Psoas muscle (tissue), 8 donors: ENCODE measurements around the gene ILDR1. TPM values are rescaled to one million over a fixed set of nuclear protein-coding genes. Genes with fewer than 3 reads are reported as not detected.
"Not testable (repeated sequence)": the region's sequence is repeated elsewhere in the genome, so short reads cannot be mapped to it uniquely, and the experiment has no call there.

Experiments
- ATAC-seq, 4 donors: fragments of 200-7000 bp; cut with Tn5 transposase; one replicate each; pipeline ENCODE4 v1.9.1; 2020; ENCODE audit warnings: moderate library complexity in 3 of 4, mild to moderate bottlenecking in 2 of 4
- DNase-seq, 2 donors: peaks; one replicate each; pipeline ENCODE4 v3.0.0-alpha.2; 2020
- H3K27ac ChIP-seq: fragments of 200-600 bp; one replicate; pipeline ENCODE4 v1.8.0; 2022
- H3K27me3 ChIP-seq, 3 donors: fragments of 200-600 bp in 1 of 3; one replicate each; pipeline versions ENCODE4 v1.6.1 to v1.8.0; 2013 to 2022; ENCODE audit warnings: low read length in 2 of 3, mild to moderate bottlenecking in 2 of 3, moderate library complexity in 1 of 3; ENCODE audit not compliant: insufficient read depth in 3 of 3
- H3K36me3 ChIP-seq, 2 donors: fragments of 200-600 bp in 1 of 2; one replicate each; pipeline versions ENCODE4 v1.6.1 to v1.8.0; 2013 to 2022; ENCODE audit warnings: low read depth in 1 of 2, mild to moderate bottlenecking in 1 of 2, moderate library complexity in 1 of 2; ENCODE audit not compliant: insufficient read depth in 1 of 2
- H3K4me1 ChIP-seq: fragments of 200-600 bp; one replicate; pipeline ENCODE4 v1.8.0; 2022
- H3K4me3 ChIP-seq: fragments of 200-600 bp; one replicate; pipeline ENCODE4 v1.8.0; 2022; ENCODE audit warnings: mild to moderate bottlenecking
- H3K9me3 ChIP-seq: fragments of 200-600 bp; one replicate; pipeline ENCODE4 v1.8.0; 2022
- WGBS, 3 donors: extraction: QIAGEN DNeasy Blood & Tissue Kit; methylation state at CpG; one replicate each; pipeline versions ENCODE4 v1.1.6 to v1.1.7; 2013; 5-methylcytosine and 5-hydroxymethylcytosine counted together
- intact Hi-C, 2 donors: fragments of 100-400 bp; cut with DNase I; formaldehyde crosslinking; loops; one replicate each; pipeline versions ENCODE4 v1.11.0 to v1.14.2; 2022
- polyA plus RNA-seq, 3 donors: library from polyadenylated mRNA; stranded (reverse); fragments of 200-250 nt; gene quantifications; one replicate each; pipeline ENCODE4 v1.2.3, GENCODE V29; 2013
- total RNA-seq, 4 donors: library from RNA; stranded (reverse); fragmentation: NEBNext Ultra II Directional in 2 of 4; extraction: Animal tissue kit (Norgen Biotek cat#: 25700) in 2 of 4; gene quantifications; one replicate each; pipeline versions ENCODE4 v1.2.1 to v1.2.4, GENCODE V29; 2021 to 2023
- TF ChIP-seq, protein P1 (sequence below): fragments of 200-600 bp; IDR thresholded peaks from one replicate; pipeline ENCODE4 v1.8.0; 2022; ENCODE audit warnings: antibody characterized with exemption
- donor health status: healthy with polysubstance abuse.
- donor health status: DM: no; HTN: no; CAD: no; lungs with moderate emphysema.
- donor health status: Bipolar disorder and iron deficiency.
- donor health status: healthy.
- donor health status: DM: yes; HTN: yes; CAD: no.
- donor health status: DM: no; HTN: no; CAD: no.
- donor health status: DM: no; HTN: no; CAD: no.
- donor health status: DM: yes; HTN: yes; CAD: no.

ILDR1 gene
- total and polyA plus RNA-seq, 7 donors = not detected

GRCh38 chr3:121941592-121941991, 80.5 kb downstream of the ILDR1 start:
- Histone ChIP-seq H3K9me3 (no peaks in the 10 kb centered on the region), H3K27ac (no peak overlapping the region), H3K4me3 (no peak overlapping the region), H3K36me3 (no peaks in the 10 kb centered on the region), H3K4me1 (no peaks in the 10 kb centered on the region), H3K27me3 (no peaks in the 10 kb centered on the region)
- ATAC-seq = no peak
- DNase-seq = no peak
- WGBS, 3 donors = 87 to 92% (median 90%) methylated on average over 1 of the region's 1 CpG
- intact Hi-C loops = no loop called here
- TF ChIP-seq, protein P1, sequence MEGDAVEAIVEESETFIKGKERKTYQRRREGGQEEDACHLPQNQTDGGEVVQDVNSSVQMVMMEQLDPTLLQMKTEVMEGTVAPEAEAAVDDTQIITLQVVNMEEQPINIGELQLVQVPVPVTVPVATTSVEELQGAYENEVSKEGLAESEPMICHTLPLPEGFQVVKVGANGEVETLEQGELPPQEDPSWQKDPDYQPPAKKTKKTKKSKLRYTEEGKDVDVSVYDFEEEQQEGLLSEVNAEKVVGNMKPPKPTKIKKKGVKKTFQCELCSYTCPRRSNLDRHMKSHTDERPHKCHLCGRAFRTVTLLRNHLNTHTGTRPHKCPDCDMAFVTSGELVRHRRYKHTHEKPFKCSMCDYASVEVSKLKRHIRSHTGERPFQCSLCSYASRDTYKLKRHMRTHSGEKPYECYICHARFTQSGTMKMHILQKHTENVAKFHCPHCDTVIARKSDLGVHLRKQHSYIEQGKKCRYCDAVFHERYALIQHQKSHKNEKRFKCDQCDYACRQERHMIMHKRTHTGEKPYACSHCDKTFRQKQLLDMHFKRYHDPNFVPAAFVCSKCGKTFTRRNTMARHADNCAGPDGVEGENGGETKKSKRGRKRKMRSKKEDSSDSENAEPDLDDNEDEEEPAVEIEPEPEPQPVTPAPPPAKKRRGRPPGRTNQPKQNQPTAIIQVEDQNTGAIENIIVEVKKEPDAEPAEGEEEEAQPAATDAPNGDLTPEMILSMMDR = no peak

- ATAC-seq, intact Hi-C loops, H3K4me3 ChIP-seq, DNase-seq, H3K36me3 ChIP-seq, H3K4me1 ChIP-seq, H3K9me3 ChIP-seq, H3K27ac ChIP-seq, H3K27me3 ChIP-seq: not testable (repeated sequence)
- WGBS, 3 donors = 85 to 91% (median 89%) methylated on average over 28 to 29 of the region's 29 CpGs
Measured at GRCh38 chr3:121938141-121938855, 83.7 kb downstream of the ILDR1 start.

Other genes starting within 250 kb of the ILDR1 start
- gene IQCB1, start 187.2 kb downstream of the ILDR1 start, total RNA-seq = 1 to 10 TPM; 5.8 to 8.3 (median 6.8) TPM
- gene IQCB1, start 187.2 kb downstream of the ILDR1 start, polyA plus RNA-seq = 10 to 100 TPM in 1 of 3 donors, 1 to 10 TPM in 2; 5.7 to 10.1 (median 8.5) TPM
- 1 to 10 TPM; 1.5 to 5.3 (median 5.0) TPM for gene EAF2, start 187.0 kb downstream of the ILDR1 start, total RNA-seq
- gene EAF2, start 187.0 kb downstream of the ILDR1 start, polyA plus RNA-seq = 1 to 10 TPM; 3.2 to 4.6 (median 3.4) TPM
- 1 to 10 TPM in 1 of 4 donors, under 1 TPM in 3; 0.52 to 1.8 (median 0.68) TPM for gene SLC15A2, start 127.8 kb downstream of the ILDR1 start, total RNA-seq
- gene SLC15A2, start 127.8 kb downstream of the ILDR1 start, polyA plus RNA-seq = under 1 TPM; 0.30 to 0.38 (median 0.36) TPM
- 1 to 10 TPM in 2 of 4 donors, under 1 TPM in 2; 0.71 to 1.4 (median 0.99) TPM for gene CD86, start 33.1 kb upstream of the ILDR1 start, total RNA-seq
- gene CD86, start 33.1 kb upstream of the ILDR1 start, polyA plus RNA-seq = under 1 TPM; 0.16 to 0.40 (median 0.24) TPM
- under 1 TPM in 1 of 4 donors, not detected in 3; 0.02 TPM for gene CASR, start 161.4 kb upstream of the ILDR1 start, total RNA-seq
- gene CASR, start 161.4 kb upstream of the ILDR1 start, polyA plus RNA-seq = not detected